A549 (cell line): Measurements from ENCODE around the gene PGGHG.

Source experiments
- CTCF ChIP-seq: fragments of >200 bp; sonication (Bioruptor Twin); formaldehyde crosslinking; IDR thresholded peaks from 3 replicates; pipeline ENCODE4 v1.5.1; 2016
- MAX ChIP-seq: IDR thresholded peaks from 2 replicates; pipeline ENCODE4 v1.6.1; 2012
- MYC ChIP-seq: IDR thresholded peaks from 2 replicates; pipeline ENCODE4 v1.6.1; 2012; ENCODE audit warnings: mild to moderate bottlenecking, inconsistent platforms, low read length, improper control_type of control experiment, borderline replicate concordance
- POLR2A ChIP-seq: IDR thresholded peaks from 2 replicates; pipeline ENCODE4 v1.6.1; 2012; ENCODE audit warnings: mild to moderate bottlenecking, low read length
- REST ChIP-seq: fragments of 200-600 bp; sonication (generic); IDR thresholded peaks from 2 replicates; pipeline ENCODE4 v1.6.1; 2016; ENCODE audit warnings: antibody characterized with exemption, mild to moderate bottlenecking, moderate library complexity

- no peak for TF ChIP-seq CTCF
- no peak for TF ChIP-seq MYC
- no peak for TF ChIP-seq POLR2A
- no peak for TF ChIP-seq MAX
- no peak for TF ChIP-seq REST
Measured at GRCh38 chr11:315516-315994, 26.6 kb downstream of the PGGHG start.
